ENCODE measurements around the gene EPHB1. TPM values are rescaled to one million over a fixed set of nuclear protein-coding genes. Genes with fewer than 3 reads are reported as not detected.
A peak's percentile ranks its signal among the peaks of the same experiment; 100 is the strongest.
"Not testable (repeated sequence)": the region's sequence is repeated elsewhere in the genome, so short reads cannot be mapped to it uniquely, and the experiment has no call there.

EPHB1 gene
- total and polyA plus RNA-seq, 5 experiments from 2014 or later: not detected

DNA sequence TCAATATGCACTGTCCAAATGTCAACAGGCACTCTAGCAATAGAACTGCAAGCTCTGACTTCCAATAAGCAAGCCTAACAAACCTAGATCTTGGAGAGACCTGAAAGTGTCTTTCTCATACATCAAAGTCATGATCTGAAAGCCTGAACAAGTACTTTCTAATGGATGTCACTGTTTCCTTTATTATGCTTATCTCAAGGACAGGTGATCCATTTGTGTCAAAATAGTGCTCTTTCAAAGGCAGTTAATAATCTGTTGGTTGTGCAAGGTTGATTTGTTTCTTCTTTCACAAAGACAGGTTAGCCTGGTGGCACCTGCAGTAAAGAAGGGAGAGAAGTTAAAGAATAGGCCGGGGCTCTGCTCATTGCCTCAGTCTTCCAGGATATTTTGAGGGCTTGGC is 146.8 kb downstream of the EPHB1 start:
- ATAC-seq (no peak), DNase-seq (no peak)
- POLR2A ChIA-PET: no interaction called here
- Mint-ChIP-seq H3K4me3 (no peak overlapping the region), H3K9me3 (peaks cover 0 to 6% (median 0%) of the 10 kb centered on the region in 9 donors), H3K36me3 (no peaks in the 10 kb centered on the region), H3K27me3 (peaks cover 0 to 14% (median 0%) of the 10 kb centered on the region in 5 donors), H3K4me1 (peaks cover 0 to 2% (median 0%) of the 10 kb centered on the region in 4 donors), H3K27ac (no peak overlapping the region)

GRCh38 chr3:134944429-134944828 is 149.4 kb downstream of the EPHB1 start:
- Mint-ChIP-seq H3K9me3 (peaks cover 0 to 6% (median 0%) of the 10 kb centered on the region in 9 donors), H3K36me3 (no peaks in the 10 kb centered on the region), H3K4me1 (peaks cover 0 to 2% (median 0%) of the 10 kb centered on the region in 4 donors), H3K27me3 (peaks cover 0 to 11% (median 2%) of the 10 kb centered on the region in 5 donors), H3K4me3 (no peak overlapping the region), H3K27ac (no peak overlapping the region)
- no peak for ATAC-seq
- POLR2A ChIA-PET: no interaction called here
- DNase-seq: no peak

DNA sequence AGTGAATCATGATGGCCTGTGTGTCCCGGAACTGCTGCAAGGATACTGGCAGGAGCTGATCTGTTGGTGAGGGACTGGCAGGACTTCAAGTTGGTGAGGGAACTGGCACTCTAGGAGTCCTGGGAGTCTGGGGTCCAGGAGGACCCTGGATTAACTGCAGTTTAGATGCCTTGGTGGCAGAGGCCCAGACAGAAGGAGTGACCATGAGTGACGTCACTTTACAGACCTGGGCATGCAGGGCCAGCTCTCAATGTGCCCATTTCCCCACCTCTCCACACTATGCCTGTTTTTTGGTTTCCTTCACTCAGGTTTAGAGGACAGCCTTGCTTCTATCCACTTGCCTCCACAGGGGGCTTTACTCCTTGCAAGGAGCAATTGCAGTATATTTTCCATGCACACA is 154.1 kb downstream of the EPHB1 start:
- Mint-ChIP-seq H3K4me3 (no peak overlapping the region), H3K27me3 (peaks cover 0 to 11% (median 1%) of the 10 kb centered on the region in 5 donors), H3K27ac (no peak overlapping the region), H3K9me3 (peaks cover 0 to 11% (median 0%) of the 10 kb centered on the region in 9 donors), H3K36me3 (no peaks in the 10 kb centered on the region), H3K4me1 (peaks cover 0 to 4% (median 0%) of the 10 kb centered on the region in 4 donors)
- POLR2A ChIA-PET: no interaction called here
- no peak for DNase-seq
- ATAC-seq: no peak

DNA sequence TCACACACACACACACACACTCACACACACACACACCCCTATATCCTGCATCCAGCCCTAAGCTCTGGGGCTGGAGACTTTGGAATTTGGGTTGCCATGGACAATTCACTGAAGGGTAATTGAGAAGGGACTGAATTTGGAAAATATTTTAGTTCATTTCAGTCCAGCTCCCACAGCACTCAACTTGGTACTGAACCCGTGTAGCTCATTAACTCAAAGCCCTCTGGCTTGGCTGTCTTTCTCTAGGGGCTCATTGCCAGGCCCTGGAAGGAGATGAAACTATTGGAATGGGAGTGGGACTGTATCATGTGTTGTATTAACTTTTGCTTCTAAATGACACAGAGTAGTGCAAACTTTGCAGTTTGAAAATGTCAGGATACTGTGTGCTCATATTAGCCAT is 157.3 kb downstream of the EPHB1 start:
- DNase-seq (no peak), ATAC-seq (no peak)
- peaks cover 0 to 11% (median 0%) of the 10 kb centered on the region in 9 donors for H3K9me3 Mint-ChIP-seq
- H3K4me1 Mint-ChIP-seq: peaks cover 0 to 2% (median 0%) of the 10 kb centered on the region in 4 donors
- H3K27ac Mint-ChIP-seq: no peak overlapping the region
- H3K4me3 Mint-ChIP-seq: no peak overlapping the region
- peaks cover 0 to 8% (median 1%) of the 10 kb centered on the region in 5 donors for H3K27me3 Mint-ChIP-seq
- H3K36me3 Mint-ChIP-seq: no peaks in the 10 kb centered on the region
- POLR2A ChIA-PET: no interaction called here

- ATAC-seq (no peak), DNase-seq (no peak)
- H3K27me3 Mint-ChIP-seq: peaks cover 0 to 3% (median 0%) of the 10 kb centered on the region in 5 donors
- H3K9me3 Mint-ChIP-seq: peaks cover 0 to 5% (median 0%) of the 10 kb centered on the region in 9 donors
- no peaks in the 10 kb centered on the region for H3K36me3 Mint-ChIP-seq
- H3K27ac Mint-ChIP-seq: peak overlapping the region in 1 of 10 donors; percentile 25
- peaks cover 0 to 2% (median 0%) of the 10 kb centered on the region in 4 donors for H3K4me1 Mint-ChIP-seq
- POLR2A ChIA-PET: no interaction called here
- no peak overlapping the region for H3K4me3 Mint-ChIP-seq
Measured at GRCh38 chr3:134955874-134956273, 160.8 kb downstream of the EPHB1 start.

DNA sequence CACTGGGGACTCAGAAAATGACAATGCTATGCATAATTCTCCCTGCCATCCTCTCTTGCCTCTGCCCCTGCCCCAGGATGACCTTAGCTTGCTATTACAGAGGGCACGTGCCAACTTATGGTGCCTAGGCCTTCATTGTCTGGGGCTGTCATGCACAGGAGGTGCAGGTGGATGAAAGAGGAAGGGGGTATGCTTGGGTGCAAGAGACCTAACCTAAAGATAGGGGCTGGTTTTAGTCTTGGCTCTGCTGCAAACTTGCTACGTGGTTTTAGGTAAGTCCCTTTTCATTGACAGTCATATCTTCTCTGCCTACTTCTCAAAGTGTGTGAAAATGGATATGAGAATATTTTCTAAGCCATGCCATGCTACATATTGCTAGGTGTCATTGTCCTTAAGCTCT is 161.3 kb downstream of the EPHB1 start:
- DNase-seq (no peak), ATAC-seq (no peak)
- POLR2A ChIA-PET: no interaction called here
- peaks cover 0 to 5% (median 0%) of the 10 kb centered on the region in 9 donors for H3K9me3 Mint-ChIP-seq
- H3K4me3 Mint-ChIP-seq: no peak overlapping the region
- peaks cover 0 to 3% (median 0%) of the 10 kb centered on the region in 5 donors for H3K27me3 Mint-ChIP-seq
- H3K27ac Mint-ChIP-seq: no peak overlapping the region
- H3K4me1 Mint-ChIP-seq: peaks cover 0 to 2% (median 0%) of the 10 kb centered on the region in 4 donors
- no peaks in the 10 kb centered on the region for H3K36me3 Mint-ChIP-seq

- H3K4me3 Mint-ChIP-seq: no peak overlapping the region
- H3K27ac Mint-ChIP-seq: no peak overlapping the region
- peaks cover 0 to 5% (median 0%) of the 10 kb centered on the region in 9 donors for H3K9me3 Mint-ChIP-seq
- peaks cover 0 to 3% (median 0%) of the 10 kb centered on the region in 5 donors for H3K27me3 Mint-ChIP-seq
- no peak for ATAC-seq
- peaks cover 0 to 2% (median 0%) of the 10 kb centered on the region in 4 donors for H3K4me1 Mint-ChIP-seq
- no peaks in the 10 kb centered on the region for H3K36me3 Mint-ChIP-seq
- DNase-seq: no peak
- POLR2A ChIA-PET: no interaction called here
Measured at GRCh38 chr3:134956844-134957243, 161.8 kb downstream of the EPHB1 start.

- no peak for ATAC-seq
- no peak for DNase-seq
- Mint-ChIP-seq H3K27me3 (peaks cover 0 to 4% (median 0%) of the 10 kb centered on the region in 5 donors), H3K9me3 (peaks cover 0 to 5% (median 0%) of the 10 kb centered on the region in 9 donors), H3K4me3 (no peak overlapping the region), H3K36me3 (no peaks in the 10 kb centered on the region), H3K27ac (no peak overlapping the region), H3K4me1 (no peaks in the 10 kb centered on the region)
- POLR2A ChIA-PET: no interaction called here
Measured at GRCh38 chr3:134959516-134959915, 164.5 kb downstream of the EPHB1 start.

- Mint-ChIP-seq H3K9me3 (peaks cover 0 to 4% (median 0%) of the 10 kb centered on the region in 9 donors), H3K27me3 (peaks cover 0 to 7% (median 2%) of the 10 kb centered on the region in 5 donors), H3K36me3 (no peaks in the 10 kb centered on the region), H3K4me3 (no peak overlapping the region), H3K27ac (no peak overlapping the region), H3K4me1 (no peaks in the 10 kb centered on the region)
- ATAC-seq (no peak), DNase-seq (no peak)
- POLR2A ChIA-PET: no interaction called here
Measured at GRCh38 chr3:134964226-134964625, 169.2 kb downstream of the EPHB1 start.

GRCh38 chr3:134965865-134966481 is 170.9 kb downstream of the EPHB1 start:
- H3K27ac Mint-ChIP-seq: no peak overlapping the region
- DNase-seq: no peak
- H3K4me1 Mint-ChIP-seq: no peaks in the 10 kb centered on the region
- H3K4me3 Mint-ChIP-seq: no peak overlapping the region
- H3K27me3 Mint-ChIP-seq: peaks cover 0 to 8% (median 2%) of the 10 kb centered on the region in 5 donors
- ATAC-seq: peak in 1 of 2 donors; percentile 16
- POLR2A ChIA-PET: no interaction called here
- H3K9me3 Mint-ChIP-seq: peaks cover 0 to 4% (median 0%) of the 10 kb centered on the region in 9 donors
- H3K36me3 Mint-ChIP-seq: no peaks in the 10 kb centered on the region

DNA sequence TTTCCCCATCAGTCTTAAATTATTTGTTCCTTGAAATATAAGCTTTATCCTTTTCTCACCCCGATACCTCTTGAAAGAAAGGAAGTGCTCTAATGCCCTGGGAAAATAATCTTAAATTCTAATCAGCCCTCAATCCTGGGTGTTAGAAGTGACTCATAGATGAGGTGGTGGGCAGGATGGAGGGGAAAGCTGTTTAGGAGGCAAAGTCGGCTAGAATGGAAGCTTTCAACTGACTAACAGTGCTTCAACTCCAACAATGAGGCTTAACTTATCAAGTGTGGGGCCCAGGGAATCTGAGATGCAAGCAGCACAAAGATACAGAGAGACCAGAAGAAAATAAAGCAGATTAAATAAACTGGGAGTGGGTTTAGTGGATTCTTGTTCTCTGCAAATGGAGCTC is 175.8 kb downstream of the EPHB1 start:
- no peak for DNase-seq
- Mint-ChIP-seq H3K4me3 (no peak overlapping the region), H3K27ac (no peak overlapping the region), H3K27me3 (peaks cover 0 to 16% (median under 1%) of the 10 kb centered on the region in 5 donors), H3K9me3 (peaks cover 0 to 4% (median 0%) of the 10 kb centered on the region in 9 donors), H3K36me3 (no peaks in the 10 kb centered on the region), H3K4me1 (no peaks in the 10 kb centered on the region)
- ATAC-seq: no peak
- POLR2A ChIA-PET: no interaction called here

DNA sequence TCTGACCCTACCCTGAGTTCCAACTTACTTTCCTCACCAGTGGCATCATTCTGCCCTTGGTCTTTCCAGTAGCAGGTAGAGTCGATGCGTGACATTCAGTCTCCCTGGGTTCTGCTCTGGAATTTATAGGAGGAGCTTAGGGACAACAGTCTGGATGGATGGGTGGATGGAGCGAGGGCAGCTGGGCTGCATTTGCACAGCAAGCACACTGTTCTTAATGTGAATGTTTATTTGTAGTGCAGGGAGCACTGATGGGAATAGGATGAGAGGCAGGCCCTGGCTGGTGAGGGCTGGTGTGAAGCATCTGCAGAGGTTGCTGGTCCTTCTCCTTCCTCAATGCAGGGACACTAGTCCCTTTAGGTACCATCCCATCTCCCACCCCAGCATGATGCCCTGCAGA is 176.2 kb downstream of the EPHB1 start:
- H3K36me3 Mint-ChIP-seq: no peaks in the 10 kb centered on the region
- H3K27me3 Mint-ChIP-seq: peaks cover 0 to 16% (median 0%) of the 10 kb centered on the region in 5 donors
- H3K4me3 Mint-ChIP-seq: no peak overlapping the region
- no peak overlapping the region for H3K27ac Mint-ChIP-seq
- POLR2A ChIA-PET: no interaction called here
- no peaks in the 10 kb centered on the region for H3K4me1 Mint-ChIP-seq
- DNase-seq (no peak), ATAC-seq (no peak)
- peaks cover 0 to 4% (median 0%) of the 10 kb centered on the region in 9 donors for H3K9me3 Mint-ChIP-seq

DNA sequence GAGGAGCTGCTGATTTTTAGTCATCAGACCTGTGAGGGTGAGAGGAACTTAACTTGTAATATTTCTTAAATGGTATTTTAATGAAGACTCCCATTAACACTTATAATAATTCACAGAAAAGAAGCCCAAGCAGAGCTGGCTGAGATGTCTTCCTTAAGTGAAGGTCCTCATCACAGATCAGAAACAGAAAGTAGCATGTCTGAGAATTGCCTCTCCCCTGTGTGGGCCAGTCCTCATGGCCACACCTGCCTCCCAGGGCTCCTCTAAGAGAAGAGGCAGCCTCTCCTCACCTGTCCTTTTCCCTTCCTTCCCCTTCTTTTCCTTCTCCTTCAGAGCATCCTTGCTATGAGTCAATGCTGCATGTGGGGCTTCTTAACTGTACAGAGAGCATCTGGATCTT is 176.8 kb downstream of the EPHB1 start:
- H3K27me3 Mint-ChIP-seq: peaks cover 0 to 16% (median 0%) of the 10 kb centered on the region in 5 donors
- DNase-seq, H3K36me3 Mint-ChIP-seq, POLR2A ChIA-PET, H3K4me3 Mint-ChIP-seq, H3K27ac Mint-ChIP-seq, H3K9me3 Mint-ChIP-seq, H3K4me1 Mint-ChIP-seq, ATAC-seq: not testable (repeated sequence)

Measured in naive thymus-derived CD8-positive, alpha-beta T cell (primary cell).